22Rv1 (cell line): ENCODE results near the gene ACACB.

Experiments used
- H3K27ac ChIP-seq: fragments of 450-650 bp; 2 replicates; pipeline ENCODE4 v1.5.1; 2017
- ZFX ChIP-seq: fragments of 450-650 bp; IDR thresholded peaks from 2 replicates; pipeline ENCODE4 v1.6.1; 2017; ENCODE audit warnings: antibody characterized with exemption, borderline replicate concordance
- TF ChIP-seq, protein P1 (sequence below): fragments of 450-650 bp; IDR thresholded peaks from 2 replicates; pipeline ENCODE4 v1.5.1; 2017; ENCODE audit warnings: mild to moderate bottlenecking

Gene ACACB

DNA sequence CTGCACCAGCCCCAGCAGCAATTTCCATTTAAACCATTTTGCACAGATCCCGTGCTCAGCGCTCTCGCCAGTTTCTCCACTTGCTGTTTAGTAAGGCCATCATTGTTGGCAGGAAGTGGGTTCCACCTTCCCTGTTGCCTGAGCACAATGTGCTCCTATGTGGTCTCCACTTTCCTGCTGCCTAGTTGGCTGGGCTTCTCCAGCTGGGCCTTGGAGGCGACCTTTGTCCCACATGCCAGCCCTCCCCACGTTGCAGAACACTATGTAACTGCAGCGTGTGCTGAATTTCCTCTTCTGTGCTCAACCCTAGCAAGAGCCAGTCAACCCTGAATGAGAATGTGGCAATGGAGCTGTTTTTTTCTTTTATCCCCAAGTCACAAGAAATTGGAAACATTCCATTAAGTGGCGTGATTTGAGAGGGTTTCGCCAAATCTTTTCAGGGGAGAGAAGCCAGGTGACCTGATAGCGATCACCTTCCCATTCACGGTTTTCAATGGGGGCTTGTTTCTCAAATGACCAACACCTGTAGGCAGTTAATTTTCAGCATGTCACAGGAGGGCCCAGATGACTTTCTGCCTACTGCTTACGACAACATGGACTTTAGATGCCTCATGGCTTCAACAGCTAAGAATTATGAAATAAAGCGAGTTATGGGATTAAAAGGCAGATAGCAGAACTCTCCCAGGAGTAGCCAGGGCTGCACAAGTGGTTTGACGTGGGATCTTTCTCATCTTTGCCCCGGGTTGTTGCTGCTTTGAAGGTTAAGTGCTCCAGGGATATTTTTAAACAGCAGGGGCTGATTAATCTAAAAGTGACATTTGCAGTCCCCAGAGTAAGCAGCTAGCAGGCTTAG is at the start of gene ACACB:
TSS of gene ACACB (plus strand) at position 830 of the 853 bp plus-strand sequence. CDS start 22,819 bp downstream, outside the sequence.
- no peak for TF ChIP-seq ZFX
- TF ChIP-seq, protein P1, sequence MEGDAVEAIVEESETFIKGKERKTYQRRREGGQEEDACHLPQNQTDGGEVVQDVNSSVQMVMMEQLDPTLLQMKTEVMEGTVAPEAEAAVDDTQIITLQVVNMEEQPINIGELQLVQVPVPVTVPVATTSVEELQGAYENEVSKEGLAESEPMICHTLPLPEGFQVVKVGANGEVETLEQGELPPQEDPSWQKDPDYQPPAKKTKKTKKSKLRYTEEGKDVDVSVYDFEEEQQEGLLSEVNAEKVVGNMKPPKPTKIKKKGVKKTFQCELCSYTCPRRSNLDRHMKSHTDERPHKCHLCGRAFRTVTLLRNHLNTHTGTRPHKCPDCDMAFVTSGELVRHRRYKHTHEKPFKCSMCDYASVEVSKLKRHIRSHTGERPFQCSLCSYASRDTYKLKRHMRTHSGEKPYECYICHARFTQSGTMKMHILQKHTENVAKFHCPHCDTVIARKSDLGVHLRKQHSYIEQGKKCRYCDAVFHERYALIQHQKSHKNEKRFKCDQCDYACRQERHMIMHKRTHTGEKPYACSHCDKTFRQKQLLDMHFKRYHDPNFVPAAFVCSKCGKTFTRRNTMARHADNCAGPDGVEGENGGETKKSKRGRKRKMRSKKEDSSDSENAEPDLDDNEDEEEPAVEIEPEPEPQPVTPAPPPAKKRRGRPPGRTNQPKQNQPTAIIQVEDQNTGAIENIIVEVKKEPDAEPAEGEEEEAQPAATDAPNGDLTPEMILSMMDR = no peak
- no peak within 1 kb of the TSS for H3K27ac ChIP-seq

- no peak overlapping the region for H3K27ac ChIP-seq
- no peak for TF ChIP-seq ZFX
- TF ChIP-seq, protein P1 = no peak
These were observed 46.8 kb upstream of the ACACB start for GRCh38 chr12:109069307-109070271.

DNA sequence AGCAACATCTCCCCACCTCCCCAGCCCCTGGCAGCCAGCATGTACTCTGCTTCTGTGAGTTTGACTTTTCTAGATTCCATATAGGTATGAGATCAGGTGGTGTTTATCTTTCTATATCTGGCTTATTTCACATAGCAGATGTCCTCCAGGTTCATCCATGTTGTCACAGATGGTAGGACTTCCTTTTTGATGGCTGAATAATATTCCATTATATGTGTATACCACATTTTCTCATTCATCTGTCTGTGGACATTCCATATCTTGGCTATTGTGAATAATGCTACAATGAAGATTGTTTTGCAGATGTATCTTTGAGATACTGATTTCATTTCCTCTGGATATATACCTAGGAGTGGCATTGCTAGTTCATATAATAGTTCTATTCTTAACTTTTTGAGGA is 41.5 kb upstream of the ACACB start:
- H3K27ac ChIP-seq = no peak overlapping the region
- TF ChIP-seq, protein P1 = no peak
- TF ChIP-seq ZFX = no peak

DNA sequence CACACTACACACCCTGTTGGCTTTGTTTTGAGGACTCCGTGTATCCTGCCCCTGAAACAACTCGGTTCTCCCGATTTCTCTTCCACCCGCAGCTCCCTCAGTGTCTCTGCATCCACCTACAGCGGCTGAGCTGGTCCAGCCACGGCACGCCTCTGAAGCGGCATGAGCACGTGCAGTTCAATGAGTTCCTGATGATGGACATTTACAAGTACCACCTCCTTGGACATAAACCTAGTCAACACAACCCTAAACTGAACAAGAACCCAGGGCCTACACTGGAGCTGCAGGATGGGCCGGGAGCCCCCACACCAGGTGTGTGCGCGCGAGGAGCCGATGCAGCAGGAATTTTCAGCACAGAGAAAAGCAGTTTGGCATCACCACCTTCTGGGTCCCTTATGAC is 33.6 kb upstream of the ACACB start:
- TF ChIP-seq ZFX = no peak
- TF ChIP-seq, protein P1 = no peak
- H3K27ac ChIP-seq = no peak overlapping the region

DNA sequence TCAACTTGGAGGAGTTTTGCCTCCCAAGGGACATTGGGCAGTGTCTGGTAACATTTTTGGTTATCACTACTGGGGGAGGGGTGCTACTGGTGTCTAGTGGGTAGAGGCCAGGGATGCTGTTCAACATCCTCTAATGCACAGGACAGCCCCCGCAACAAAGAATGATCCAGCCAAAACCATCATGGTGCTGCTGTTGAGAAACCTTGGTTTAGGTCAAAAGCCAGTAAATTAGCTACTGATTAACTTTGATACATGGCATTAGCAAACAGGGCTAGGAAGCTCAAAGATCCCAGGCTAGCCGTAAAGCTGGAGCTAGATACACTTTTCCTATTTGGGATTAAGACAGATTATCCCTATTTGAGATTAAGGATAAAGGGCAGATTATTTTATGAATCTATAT is 32.0 kb upstream of the ACACB start:
- no peak for TF ChIP-seq ZFX
- TF ChIP-seq, protein P1 = no peak
- peak overlapping the region; percentile 16; the same call in 1 of the 2 replicates for H3K27ac ChIP-seq

DNA sequence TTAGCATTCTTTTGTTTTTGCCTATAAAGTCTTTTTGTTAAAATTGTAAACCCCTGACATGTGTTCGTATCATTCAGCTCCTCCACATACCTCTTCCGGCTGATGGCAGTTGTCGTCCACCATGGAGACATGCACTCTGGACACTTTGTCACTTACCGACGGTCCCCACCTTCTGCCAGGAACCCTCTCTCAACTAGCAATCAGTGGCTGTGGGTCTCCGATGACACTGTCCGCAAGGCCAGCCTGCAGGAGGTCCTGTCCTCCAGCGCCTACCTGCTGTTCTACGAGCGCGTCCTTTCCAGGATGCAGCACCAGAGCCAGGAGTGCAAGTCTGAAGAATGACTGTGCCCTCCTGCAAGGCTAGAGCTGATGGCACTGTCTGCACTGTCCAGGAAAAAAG is 30.8 kb upstream of the ACACB start:
- no peak overlapping the region for H3K27ac ChIP-seq
- TF ChIP-seq, protein P1 = no peak
- TF ChIP-seq ZFX = no peak
